ENCODE measurements around the gene KRT79.
"Not testable (repeated sequence)": the region's sequence is repeated elsewhere in the genome, so short reads cannot be mapped to it uniquely, and the experiment has no call there.

KRT79 gene

DNA sequence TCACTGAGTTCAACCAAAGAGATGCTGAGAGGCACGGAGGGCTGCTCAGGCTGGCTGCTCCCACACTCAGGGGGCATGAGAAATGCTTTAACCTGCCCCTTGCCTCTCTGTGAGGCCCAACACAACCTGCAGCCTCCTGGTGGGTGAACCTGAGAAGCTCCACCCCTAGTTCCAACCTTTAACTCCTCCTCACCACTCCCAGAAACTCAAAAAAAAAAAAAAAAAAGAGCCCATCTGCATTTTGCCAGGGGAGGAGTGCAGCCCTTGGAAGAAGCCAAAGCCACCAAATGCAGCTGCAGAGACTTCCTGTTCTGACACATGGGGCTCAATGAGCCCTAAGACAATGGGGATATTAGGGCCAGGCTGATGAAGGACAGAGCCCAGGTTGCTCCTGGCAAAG, 29.1 kb downstream of the KRT79 start:
- peak in 2 of 4 experiments; percentile 18 to 20 for DNase-seq

DNA sequence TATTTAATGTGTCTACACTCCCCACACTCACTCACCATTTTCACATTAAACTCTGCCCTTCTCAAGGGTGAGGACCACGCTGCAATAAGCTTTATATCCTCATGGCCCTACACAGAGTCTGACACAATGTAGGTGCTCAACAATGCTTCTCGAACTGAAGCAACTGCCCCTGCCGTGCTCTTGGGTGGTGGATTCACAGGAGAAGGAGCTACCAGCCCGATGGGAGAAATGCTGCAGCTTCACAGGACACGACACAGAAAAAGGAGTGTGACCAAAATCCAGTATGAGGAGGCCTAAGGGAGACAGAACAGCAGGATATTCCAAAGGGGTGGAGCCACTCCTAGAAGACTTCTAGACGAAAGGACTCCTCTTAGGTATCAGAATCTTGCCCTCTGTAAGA, 31.7 kb downstream of the KRT79 start:
- DNase-seq: no peak

DNA sequence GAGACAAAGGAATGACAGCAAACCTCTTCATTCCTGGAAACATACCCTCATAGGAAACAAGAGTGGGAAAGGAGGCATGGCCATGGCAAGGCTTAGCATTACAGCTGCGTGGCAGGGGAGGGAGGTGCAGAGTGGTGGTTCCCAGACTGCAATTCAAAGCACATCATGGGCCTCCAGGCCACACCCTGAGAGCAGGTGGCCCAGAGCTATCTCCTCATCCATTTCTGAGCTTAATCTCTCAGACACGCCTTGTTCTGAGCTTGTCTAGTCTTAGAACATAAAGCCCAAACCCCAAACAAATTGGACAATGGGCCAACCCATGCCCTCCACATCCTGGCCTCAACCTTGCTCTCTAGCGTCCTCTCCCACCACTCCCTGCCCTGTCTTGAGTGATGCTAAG, 32.3 kb downstream of the KRT79 start:
- DNase-seq: no peak

DNA sequence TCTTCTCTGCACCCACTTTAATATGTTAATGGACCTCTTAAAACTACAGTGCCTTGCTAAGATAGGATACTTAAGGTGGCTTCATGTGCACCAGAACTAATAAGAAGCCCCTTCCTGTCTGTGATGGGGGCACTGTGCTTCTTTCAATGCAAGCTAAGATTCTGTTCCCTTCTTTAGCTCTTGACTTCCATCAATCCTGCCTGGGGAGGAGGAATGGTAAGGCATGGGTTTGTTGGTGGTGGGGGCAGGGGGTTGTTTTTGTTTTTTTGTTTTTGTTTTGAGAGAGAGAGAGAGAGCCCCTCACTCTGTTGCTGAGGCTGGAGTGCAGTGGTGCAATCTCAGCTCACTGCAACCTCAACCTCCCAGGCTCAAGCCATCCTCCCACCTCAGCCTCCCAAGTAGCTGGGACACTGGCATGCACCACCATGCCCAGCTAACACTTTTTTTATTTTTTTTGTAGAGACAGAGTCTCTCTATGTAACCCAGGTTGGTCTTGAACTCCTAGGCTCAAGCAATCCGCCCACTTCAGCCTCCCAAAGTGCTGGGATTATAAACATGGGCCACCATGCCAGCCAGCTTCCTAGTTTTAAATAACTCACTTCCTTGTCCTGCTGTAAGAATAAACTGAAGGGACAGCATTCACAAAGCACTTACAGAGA, 33.7 kb downstream of the KRT79 start:
- DNase-seq: peak in 1 of 4 experiments; percentile 13

DNA sequence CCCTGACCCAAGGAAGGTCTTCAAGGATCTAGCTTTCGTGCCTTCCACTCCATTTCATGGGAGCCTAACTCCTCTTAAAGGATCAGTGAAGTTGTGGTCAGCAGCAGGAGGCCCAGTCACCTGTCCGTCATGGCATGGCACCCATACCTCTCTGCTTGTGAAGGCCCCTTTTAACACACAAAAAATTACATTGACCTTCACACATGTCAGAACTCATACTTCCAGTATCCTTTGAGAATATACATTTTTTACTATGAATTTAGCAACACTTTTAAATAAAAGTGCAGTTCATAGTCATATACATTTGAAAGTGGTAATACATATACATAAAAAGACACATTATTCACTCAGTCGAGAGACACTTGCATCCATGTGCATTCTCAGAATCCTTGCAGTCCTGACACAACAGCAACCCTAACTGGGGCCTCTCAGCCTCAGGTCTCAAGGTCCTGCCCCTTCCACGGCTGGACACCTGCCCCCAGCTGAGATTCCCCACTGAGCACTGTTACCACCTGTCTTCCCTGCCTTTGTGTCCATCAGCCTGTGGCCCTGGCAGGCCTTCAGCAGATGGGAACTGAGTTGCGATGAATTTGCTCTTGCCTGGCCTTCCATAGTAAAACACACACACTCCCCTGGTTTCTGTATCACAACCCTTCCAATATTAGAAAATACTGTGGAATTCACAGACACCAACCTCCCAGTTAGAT, 34.5 kb downstream of the KRT79 start:
- DNase-seq: no peak

DNA sequence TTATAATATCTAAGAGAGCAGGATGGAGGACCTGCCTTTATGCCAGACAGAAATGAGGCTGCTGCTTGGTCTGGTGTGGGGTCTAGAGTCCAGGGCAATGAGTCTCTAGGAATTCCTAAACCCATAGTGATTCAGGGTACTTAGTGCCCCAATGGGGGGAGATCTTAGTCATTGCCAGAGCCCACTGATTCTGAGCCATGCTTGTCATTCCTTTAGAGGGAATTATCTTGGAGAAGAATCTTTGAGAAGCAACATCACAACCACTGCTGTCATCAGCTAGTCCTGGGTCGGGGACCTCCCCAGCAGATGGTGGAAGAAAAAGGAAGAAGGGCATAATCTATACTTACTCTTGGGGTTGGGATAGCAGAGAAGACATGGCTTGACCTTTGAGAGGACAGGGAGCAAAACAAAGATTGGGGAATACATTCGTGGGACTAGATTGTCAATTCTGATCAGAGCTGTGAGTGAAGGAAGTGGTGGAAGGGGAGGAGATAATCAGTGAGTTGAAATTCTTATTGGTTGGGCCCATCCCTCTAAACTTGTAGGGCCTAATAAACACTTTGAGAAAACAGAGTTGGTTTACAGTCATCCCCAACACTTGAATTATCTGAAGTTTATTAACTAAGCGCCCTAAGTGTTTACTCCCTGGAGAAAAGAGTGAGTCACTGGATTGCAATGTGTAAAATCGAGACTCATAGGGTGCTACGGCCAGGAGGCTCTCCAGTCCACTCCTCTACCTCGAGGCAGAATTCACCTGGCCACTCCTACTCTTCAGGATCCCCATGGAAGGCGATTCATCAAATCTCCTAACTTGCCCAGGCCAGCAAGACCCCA, 35.2 kb downstream of the KRT79 start:
- DNase-seq: no peak

DNA sequence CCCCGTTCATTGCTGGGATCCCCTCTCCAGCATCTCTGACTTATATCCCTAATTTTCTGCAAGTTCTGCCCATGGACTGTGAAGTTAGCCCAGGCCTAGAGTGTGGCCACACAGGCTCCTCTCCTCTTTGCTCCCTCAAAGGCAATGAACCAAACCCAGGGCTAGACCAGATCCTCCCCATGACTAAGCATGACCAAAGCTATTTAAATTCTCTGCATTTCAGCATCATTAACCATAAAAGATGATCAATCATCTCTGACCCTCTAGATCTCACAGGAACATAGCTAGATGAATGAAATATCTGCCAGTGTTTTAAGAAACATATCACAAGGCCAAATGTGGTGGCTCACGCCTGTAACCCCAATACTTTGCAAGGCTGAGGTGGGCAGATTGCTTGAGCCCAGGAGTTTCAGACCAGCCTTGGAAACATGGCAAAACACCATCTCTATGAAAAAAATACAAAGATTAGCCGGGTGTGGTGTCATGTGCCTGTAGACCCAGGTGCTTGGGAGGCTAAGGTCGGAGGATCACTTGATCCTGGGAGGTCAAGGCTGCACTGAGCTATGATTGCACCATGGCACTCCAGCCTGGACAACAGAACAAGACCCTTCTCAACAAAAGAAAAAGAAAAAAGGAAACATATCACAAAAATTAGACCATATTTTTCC, 36.0 kb downstream of the KRT79 start:
- no peak for DNase-seq

DNA sequence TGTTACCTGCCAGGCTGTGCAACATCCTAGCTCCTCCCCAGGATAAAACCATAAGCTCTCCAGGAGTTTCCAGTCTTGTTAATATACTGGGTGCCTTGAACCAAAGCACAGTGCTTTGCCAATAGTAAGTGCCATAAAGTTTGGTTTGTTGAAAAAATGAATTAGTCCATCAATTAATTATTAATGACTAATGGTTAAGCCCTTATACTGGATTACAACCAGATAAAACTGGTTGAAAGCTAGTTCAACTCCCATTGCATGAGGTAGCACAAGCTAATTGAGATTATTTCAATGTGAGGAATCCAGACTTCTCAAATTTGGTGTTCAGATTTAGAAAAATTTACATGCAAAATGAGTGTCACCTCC, 36.6 kb downstream of the KRT79 start:
- no peak for DNase-seq

DNA sequence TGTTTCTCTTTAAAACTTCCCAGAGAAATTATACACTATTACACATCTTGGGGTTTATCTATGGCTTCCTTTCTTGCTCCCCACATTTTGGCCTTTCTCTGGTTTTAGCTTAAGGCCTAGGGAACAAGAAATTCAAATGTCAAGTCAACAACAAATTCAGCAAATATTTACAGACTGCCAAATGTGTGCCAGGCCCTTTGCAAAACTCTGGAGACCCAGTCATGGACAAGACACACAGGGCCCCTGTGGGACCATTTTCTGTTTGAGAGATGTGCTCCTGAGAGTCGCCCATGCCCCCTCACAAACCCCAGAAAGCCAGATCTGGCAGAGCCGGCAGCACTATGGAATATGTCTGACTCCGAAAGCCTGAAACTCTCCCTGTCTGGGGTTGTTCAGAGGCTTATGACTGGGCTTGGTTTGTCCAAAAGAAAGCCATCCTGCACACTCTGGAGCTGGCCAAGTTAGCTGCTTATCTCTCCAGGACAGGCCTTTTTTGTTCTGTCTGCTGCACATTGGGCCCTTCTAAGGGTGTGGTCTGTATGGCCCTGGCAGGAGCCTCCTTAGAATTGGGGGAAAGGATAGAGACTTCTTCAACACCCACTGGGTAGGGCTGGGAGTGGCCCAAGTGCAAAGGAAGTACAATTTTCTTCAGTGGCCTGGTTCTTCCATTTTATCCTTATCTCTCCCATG, 37.1 kb downstream of the KRT79 start:
- DNase-seq: no peak

DNA sequence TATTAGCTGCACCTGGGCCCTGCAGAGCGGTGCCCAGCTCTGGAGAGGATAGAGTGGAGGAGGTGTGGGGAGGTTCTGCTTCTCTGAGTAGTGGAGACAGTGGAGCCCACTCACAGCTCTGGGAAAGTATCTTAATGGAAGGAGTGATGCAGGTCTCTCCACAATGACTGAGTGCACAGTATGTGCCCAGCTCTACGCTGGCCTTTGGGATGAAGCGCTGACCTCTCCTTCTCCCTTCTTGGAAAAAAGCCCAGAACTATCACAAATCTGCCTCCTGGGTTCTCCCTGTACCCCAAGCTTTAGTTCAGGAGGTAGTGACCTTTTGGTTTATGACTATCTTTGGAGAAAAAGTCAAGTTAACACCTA, 37.7 kb downstream of the KRT79 start:
- DNase-seq: no peak

DNA sequence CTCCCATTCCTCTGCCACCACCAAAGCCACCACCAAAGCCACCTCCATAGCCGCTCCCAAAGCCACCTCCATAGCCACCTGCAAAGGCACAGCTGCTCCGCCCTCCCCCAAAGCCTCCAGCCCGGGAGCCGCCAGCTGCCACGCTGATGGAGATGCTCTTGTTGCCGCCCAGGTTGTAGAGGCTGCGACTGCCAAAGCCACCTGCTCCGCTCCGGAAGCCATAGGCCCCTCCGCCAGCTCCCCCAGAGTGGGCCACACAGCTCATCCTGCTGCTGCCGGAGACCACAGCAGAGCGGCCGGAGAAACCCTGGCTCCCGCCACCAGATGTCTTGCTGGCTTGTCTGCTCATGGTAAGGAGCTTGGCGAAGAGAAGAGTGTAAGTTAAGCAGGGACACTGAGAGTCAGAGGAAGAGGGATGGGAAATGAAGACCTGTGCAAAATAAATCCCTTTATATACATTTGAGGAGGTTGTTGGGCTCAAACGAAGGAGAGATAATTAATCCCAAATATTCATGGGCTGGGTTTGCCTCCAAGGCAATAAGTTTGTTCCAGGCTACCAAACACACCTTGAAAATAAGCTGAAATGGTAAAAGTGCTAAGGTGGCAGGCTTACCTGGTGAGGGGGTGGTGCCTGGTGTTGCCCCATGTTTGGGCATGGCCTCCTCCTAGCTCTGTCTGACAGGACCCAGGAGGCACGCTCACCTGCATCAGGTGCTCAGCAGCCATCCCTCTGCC, 38.2 kb downstream of the KRT79 start, which contains the start of gene KRT3:
Gene KRT3 (minus strand): TSS at position 424 of the 735 bp plus-strand sequence. CDS start 75 bp downstream, at position 349.
- DNase-seq: no peak

DNA sequence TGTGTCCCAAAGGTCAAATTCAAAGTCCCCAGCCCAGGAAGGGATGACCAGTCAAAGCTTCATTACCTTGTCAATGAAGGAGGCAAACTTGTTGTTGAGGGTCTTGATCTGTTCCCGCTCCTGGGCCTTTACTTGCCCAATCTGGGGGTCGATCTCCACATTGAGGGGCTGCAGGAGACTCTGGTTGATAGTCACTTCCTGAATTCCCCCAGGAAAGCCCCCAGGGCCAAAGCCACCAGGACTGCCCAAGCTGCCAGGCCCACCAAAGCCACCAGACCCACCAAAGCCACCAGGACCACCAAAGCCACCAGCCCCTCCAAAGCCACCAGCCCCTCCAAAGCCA, 38.8 kb downstream of the KRT79 start:
- DNase-seq: not testable (repeated sequence)

DNA sequence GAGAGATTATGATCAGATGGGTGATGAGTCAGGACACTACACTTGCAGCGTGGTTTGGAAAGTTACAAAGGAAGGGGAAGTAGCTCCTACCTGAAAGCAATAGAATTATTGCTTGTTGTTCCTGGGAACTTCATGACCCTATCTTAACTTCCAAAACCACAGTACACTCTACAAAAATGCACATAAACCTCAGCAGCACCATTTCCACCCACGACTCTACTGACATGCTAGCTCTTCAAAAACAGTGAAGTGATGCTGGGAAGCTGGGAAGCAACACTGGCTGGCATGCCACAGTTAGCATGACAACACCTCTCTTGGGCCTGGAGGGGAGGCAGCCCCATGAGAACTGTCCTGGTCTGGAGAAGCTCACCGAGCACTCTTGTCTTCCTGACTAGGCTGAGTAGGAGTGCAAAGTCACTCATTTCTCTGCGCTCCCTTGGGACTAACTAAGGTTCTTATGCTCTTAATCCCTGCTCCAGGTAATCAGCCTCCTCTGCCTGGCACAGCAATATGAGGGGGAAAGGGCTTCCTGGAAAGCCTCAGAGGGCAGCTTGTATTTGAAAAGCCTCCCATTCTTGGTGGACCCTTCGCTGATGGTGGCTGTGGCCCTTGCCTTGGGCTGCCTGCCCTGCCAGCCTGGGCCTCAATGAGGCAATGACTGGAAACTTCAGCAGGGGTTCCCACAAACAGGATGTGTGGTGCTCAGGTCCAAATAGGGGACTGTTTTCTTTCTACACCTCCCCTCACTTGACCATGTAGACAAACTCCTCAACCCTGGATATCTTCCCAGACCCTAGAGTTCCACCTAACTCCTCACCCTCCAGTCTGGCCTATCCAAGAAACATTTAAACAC, 39.4 kb downstream of the KRT79 start:
- DNase-seq: peak; percentile 3 to 48 (median 18)

DNA sequence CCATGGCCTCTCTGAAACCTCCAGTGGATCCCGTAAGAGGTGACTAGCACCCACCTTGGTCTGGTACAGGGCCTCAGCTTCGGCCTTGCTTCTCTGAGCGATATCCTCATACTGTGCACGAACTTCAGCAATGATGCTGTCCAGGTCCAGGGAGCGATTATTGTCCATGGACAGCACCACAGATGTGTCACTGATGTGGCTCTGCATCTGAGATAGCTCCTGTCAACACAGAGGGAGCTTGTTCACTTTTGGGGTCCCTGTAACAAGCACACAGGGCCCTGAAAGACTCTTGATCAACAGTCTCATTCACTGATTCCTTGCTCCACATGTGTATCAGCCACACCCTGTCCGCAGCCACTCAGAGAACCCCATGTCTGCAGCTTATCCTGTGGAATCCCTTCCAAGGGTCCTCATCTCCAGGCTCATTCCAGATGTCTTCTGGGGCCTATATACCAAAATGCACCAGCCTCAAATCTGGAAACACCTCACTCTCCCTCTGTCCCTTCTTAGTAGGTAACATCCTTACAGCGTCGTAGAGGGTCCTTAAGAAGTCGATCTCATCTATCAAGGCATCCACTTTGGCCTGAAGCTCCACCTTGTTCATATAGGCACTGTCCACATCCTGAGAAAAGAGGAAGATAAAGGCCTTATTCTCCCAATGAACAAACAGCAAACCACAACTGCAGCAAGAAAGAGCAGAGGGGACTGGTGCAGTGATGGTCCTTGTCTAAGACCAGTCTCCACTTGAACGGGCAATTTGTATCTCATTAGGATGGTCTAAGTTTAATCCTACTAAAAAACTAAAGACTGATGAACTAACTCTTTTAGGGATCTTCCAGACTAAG, 41.7 kb downstream of the KRT79 start:
- peak in 1 of 4 experiments; percentile 20 for DNase-seq

DNA sequence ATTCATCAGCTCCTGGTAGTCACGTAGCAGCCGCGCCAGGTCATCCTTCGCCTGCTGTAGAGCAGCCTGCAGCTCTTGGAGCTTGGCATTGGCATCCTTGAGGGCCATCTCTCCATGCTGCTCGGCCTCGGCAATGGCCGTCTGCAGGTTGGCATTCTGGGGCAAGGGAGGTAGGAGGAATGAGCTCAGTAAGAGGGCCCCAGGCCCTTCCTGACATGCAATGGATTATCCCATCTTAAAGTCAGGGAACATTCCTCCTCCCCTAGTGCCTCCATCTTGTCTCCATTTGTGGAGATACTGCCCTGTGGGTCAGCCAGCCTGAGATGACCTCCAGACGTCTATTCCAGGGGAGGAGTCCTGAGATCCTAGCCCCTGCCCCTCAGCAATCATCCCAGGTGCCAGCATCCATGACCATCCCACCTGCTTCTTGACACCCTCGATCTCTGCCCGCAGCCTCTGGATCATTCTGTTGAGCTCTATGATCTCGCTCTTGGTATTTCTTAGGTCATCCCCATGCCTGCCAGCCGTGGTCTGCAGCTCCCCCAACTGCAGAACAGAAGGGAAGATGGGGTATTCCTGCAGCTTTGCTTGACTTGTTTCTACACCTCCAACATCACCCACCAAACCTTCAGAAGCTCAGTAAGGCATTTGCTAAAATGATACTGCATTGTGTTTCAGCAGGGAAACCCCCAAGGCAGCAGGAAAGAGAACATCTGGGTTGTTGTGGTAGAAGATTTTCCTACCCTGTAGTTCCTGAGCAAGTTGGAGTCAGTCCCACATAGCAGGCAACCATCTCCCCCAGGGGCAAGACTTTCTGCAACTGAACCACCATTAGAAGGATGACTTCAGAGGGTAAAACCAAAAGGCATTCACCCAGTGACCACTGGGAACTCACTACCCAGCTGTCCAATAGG, 42.6 kb downstream of the KRT79 start:
- DNase-seq: no peak

DNA sequence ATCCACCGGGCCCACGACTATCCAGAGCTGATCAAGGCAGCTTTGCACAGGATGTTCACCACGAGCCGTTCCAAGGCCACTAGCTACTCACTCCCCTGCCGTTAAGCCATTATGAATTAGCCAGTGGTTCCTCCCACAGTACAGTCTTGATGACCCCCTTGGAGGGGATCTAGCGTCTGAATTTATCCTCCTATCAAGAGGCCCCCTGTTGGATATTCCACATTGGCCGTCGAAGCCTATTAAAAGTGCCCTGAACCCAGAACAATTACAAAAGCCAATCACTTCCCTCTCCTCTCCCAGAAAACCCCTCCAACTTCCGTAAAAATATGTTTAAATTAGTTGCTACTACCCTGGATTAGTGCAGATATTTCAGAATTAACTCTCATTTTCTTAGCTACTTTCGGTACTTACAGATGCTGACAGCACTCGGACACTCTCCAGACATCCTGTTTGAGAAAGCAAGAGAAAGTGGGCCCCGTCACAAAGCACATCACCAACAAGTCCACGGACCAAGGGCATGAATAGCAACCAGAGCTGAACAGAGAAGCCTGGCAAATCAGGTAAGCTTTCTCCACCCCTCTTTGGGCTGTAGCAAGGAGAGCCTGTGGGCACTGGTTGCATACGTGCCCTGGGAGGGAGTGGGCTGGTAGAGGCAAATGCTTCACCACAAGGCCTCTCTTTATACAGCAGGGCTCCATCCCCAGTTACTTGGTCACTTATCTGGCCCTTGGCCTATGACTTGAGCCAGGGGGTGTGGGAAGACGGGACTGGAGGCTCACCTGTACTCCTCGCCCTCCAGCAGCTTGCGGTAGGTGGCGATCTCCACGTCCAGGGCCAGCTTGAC, 43.5 kb downstream of the KRT79 start:
- DNase-seq: no peak

DNA sequence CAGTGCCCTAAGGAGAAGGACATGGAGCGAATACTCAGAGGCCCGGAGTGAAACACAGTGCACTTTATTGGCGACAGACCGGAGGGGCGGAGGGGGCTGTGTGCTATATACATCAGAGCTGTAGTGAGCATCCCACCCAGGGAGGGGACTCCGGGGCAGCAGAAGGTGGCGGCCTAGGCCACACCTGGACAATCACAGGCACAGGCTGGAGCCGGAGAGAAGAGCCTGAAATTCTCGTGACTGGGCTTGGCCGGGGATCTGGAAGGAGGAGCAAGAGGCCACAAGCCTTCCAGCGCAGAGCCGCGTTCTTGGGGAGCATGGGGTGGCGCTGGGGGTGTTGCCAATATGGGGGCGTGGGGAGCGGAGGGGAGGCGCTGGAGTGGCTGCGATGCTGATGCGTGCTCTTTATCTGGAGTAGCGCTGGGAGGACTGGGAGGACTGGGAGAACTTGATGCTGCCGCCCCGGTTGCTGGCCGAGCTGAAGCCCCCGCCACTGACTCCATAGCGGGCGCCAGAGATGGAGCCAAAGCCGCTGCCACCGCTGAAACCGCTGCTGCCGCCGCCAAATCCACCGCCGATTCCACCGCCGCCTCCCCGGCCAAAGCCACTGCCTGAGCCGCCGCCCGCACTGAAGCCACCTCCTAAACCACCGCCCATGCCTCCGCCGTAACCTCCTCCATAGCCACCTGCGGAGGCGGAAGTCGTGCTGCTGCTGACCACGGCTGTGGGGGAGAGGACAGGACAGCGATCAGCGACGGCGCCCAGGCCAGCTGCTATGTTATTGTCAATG, 44.3 kb downstream of the KRT79 start:
- peak in 2 of 4 experiments; percentile 9 to 18 for DNase-seq
